GM18499 (cell line): ENCODE measurements around the gene ABCG1.

Experiments
- ATAC-seq: cut with Tn5 transposase; IDR thresholded peaks from one replicate; pipeline ENCODE4 v1.9.1; 2021; ENCODE audit warnings: moderate number of reproducible peaks; ENCODE audit not compliant: insufficient read depth, unreplicated experiment

ABCG1 gene

DNA sequence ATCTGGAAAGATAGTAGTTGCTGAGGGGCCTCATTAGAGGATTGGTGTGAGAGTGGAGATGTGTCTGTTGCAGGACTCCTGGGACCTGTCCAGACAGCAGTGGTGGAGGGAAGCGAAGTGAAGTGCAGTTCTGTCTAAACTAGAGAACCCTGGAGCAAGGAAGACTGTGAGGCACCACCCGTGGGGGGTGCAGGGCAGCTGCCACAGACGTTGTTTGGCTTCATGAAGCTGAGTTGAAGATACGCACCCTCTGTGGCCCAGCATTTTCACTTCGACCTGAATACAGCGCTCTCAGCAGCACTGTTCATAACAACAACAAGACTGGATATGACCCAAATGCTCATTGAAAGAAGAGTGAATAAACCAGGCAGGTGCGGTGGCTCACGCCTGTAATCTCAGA, 29.3 kb downstream of the ABCG1 start:
- no peak for ATAC-seq

DNA sequence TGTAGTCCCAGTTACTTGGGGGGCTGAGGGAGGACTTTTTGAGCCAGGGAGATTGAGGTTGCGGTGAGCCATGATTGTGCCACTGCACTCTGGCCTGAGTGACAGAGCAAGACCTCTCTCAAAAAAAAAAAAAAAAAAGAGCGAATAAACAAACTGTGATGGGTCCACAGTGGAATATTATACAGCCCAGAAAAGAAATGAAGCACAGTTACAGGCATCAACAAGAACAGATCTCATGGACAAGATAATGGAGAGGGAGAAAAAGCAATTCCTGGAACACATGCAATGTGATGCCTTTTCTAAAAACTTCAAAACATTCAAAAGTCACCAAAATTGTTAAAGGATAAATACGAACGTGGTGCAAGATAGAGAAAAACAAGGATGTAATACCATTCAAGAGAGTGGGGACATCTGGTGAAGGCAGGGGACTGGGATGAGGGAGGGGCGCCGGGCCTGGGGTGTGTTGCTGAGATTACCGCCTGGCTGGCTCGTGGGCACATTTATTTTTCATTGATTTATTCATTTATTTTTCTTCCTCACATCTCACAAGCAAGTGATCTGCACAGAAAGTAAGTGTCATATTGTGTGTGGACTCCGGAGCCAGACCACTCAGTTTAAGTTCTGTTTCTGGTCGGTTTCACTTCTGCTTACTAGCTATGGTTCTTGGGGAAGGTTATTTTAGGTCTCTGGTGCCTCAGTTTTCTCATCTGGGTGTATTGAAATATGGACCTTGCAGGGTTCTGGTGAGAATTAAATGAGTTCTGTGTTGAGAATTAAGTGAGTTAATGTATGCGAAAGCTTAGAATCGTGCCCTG, 30.1 kb downstream of the ABCG1 start:
- ATAC-seq: no peak

DNA sequence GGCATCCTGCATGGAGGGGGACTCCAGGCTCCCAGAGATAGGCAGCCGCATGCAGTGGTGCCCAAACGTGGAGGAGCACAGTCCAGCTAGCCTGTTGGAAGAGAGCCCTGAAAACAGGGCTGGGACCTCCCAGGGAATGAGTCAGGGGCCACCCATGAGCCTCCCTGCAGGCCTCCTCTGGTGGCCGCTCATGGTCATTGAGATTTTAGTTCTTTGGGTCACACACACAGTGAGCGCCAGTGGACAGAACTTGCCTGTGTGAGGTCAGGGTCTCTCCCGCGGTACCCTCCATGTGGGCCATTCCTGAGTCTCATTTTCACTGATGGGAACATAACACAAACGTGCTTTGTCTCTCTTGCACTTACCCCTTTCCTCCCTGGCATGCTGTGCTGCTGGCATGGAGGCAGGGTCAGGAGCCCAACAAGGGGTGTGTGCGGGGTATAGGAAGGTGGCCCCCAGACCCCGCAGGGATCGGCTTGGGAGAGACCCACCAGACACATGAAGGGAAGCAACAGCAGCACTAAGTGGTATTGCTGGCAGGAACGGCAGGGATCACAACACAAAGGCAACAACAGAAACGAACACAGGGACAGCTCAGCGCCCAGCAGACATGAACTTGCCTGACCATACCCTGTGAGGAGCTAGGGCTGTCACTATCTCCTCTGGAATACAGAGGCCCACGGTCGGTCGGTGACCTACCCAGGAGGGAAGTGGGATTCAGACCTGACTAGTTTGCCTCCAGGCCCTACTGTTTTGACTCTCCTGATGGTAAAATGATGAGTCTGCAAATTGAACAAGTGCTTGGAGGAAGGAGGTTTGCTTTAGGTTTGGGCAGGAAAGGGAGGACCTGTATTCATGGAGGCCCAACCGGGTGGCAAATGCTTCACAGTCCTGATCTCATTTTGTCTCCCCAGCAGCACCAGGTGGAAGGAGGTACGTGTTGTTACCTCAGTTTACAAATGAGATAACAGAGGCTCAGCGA, 31.8 kb downstream of the ABCG1 start:
- no peak for ATAC-seq

DNA sequence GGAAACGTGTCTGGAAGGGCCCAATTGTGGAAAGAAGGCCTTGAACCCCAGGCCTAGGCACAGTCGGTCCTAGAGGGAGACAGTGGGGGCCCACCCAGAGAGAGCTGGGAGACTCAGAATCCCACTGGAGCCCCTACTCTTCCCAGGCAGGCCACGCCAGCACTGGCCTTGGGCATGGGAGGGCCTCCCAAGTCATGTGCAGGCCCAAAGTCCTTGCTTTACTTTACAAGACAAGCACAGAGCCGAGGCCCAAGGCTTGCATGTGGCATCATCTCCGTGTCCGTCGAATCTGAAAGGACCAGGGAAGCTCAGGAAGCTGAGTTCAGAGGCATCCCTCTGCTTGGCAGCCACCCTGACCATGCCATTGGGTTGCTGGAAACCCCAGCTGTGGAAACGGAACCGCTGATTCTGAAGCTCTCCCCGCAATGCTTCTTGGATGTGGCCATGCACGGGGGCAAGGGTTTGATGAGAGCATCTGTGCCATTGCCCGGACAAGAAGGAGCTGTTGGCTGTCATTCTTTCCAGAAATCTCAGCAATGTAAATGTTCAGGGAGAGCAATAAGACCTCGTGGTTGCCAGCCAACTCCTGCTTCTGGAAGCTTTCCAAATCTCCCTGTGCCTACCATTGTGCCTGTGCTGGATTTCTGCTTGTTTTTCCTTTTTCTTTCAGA, 32.8 kb downstream of the ABCG1 start:
- no peak for ATAC-seq

DNA sequence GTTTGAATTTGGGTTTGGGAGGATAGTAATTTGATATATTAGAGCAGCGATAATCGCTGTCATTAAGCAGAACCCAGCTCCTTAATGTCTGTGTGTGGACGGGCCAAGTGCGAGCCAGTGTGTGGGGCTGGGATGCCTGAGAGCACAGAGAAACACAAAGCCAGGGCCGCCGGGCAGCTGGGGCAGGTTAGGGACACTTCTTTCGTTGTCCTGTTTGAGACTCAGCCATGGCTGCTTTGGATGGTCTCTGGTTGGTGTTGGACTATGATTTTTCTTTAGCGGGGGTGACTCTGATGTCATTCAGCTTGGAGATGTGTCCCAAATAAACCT, 33.4 kb downstream of the ABCG1 start:
- no peak for ATAC-seq

DNA sequence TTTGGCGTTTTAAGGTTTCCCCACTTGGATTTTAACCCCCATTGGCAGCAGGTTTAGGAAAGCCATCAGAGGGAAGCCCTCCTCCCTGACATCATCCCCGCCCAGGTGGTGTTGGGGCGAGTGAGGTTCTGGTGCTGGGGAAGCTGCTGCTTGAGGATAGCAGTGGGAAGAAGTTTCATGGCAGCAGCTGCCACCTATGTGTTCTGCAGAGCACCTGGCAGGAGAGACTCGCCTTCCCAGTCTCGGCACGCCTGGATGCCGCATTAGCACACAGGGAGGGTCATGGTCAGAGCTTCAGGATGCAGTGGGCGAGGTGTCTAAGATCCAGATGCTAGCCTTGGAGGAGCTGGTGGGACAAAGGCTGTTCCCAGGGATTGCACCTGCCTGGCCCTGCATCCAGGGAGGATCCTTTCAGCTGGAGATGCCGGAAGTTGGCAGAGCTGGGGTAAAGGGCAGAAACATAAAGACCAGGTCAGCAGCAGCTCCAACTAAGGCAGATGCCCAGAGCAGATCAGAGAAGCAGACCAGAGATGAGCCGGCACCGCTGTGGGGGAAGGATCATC, 33.9 kb downstream of the ABCG1 start:
- no peak for ATAC-seq

DNA sequence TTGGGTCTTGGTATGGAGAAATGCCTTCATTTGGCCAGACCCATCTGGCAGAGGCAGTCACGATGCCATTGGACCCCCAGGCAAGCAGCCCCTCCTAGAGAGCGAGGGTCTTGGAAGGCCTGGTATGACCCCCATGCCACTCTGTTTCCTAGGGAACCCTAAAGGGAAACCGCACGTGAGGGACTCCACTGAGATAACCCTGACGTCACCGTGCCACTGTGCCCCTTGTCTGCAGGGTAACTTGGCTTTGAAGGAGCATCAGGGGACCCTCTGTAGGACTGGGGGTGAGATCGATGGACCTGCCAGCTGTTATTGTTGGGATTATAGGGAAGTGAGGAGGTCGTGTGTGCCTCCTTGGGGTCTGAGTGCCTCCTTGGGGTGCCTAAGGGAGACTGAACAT, 34.5 kb downstream of the ABCG1 start:
- no peak for ATAC-seq

DNA sequence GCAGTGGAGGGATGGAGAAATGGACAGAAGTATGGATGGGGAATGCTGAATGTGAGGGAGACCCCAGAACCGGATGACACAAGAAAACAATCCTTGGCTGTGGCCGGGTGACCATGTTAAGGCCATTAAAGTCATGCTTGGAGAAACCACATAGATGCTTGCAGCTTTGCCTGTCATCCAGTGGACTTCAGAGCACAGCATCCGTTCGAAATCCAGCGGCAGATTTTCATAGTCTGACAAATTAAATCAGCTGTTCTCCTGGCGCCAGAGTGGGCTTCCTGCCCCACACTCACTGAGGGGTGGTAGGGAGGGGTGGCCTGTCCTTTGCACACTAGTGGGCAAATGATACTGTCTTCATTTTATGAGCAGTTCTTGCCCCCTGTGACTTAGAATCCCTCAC, 35.1 kb downstream of the ABCG1 start:
- no peak for ATAC-seq

GRCh38 chr21:42254651-42255601, 36.0 kb downstream of the ABCG1 start:
- no peak for ATAC-seq

- ATAC-seq: no peak
These were observed 36.9 kb downstream of the ABCG1 start for GRCh38 chr21:42255825-42256224.

GRCh38 chr21:42256316-42256715, 37.4 kb downstream of the ABCG1 start:
- no peak for ATAC-seq

GRCh38 chr21:42257091-42257765, 38.3 kb downstream of the ABCG1 start:
- ATAC-seq: no peak

DNA sequence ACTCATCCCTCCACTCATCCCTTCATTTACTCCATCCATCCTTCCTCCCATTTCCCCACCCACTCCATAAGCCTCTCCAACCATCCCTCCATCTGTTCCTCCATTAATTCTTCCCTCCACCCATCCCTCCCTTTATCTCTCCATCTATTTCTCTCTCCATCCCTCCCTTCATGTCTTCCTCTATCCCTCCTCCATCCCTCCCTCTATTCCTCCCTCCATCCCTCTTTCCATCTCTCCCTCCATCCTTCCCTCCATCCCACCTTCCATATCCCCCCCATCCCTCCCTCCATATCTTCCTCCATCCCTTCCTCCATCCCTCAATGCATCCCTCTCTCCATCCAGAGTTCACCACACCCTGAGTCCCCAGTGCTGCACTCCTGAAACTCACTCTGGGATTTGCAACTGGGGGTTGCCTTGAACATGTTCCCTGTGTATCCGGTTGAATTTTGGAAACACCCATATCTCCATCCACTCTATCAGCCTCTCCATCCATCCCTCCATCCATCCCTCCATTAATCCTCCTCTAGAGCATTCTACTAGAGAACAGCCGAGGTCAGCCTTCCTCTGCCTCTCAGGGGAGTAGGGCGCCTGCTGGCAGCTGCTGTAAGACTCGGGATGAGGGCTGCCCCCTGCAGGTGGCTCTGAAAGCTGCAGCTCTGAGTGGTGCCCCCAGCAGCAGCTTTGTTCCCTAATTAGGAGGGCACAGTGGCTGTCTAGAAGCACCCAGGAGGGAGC, 39.4 kb downstream of the ABCG1 start:
- ATAC-seq: no peak

DNA sequence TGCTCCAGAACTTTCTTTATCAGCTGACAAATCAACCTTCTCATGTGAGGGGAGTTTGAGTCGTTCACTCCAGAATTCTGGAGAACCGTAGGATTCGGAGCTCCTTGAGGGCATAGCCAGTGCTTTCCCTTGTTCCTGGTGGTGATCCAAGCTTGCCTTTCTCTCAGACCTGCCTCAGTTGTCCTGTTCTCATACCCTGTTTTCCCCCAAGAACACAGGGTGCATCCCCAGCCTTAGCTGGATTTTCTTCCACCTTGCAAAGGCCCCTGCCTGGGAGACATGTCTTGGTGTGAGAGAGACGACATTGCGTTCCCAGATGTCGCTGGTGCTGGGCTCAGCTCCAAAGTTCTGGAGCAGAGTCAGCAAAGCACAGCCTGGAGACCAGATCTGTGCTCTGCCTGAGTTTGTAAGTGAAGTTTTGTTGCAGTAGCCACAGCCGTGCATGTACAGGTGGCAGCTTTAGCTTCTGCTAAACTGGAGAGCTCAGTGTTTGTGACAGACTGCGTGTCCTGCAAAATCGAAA, 40.0 kb downstream of the ABCG1 start:
- ATAC-seq: no peak

GRCh38 chr21:42260121-42260520, 41.2 kb downstream of the ABCG1 start:
- no peak for ATAC-seq

- no peak for ATAC-seq
These were observed 42.9 kb downstream of the ABCG1 start for GRCh38 chr21:42261829-42262200.

- no peak for ATAC-seq
These were observed 43.9 kb downstream of the ABCG1 start for GRCh38 chr21:42262831-42263231.

- ATAC-seq: no peak
These were observed 44.7 kb downstream of the ABCG1 start for GRCh38 chr21:42263591-42264131.
